Liver (tissue), 9 donors: ENCODE data around the gene KLF6. TPM values are rescaled to one million over a fixed set of nuclear protein-coding genes. Genes with fewer than 3 reads are reported as not detected.
A peak's percentile ranks its signal among the peaks of the same experiment; 100 is the strongest.

Experiments
- DNase-seq: peaks from one replicate; pipeline ENCODE4 v3.0.0-alpha.2; 2017; ENCODE audit warnings: low spot score
- H3K27ac ChIP-seq, 2 donors: one replicate each; pipeline ENCODE4 v1.7.0; 2013; ENCODE audit warnings: inconsistent platforms in 2 of 2, low read length in 2 of 2, control low read depth in 1 of 2, low read depth in 1 of 2, mild to moderate bottlenecking in 1 of 2
- H3K27me3 ChIP-seq, 4 donors: one replicate each; pipeline versions ENCODE4 v1.6.1 to v1.7.0; 2013; ENCODE audit warnings: low read length in 3 of 4, inconsistent platforms in 1 of 4, mild to moderate bottlenecking in 1 of 4, moderate library complexity in 1 of 4; ENCODE audit not compliant: control insufficient read depth in 4 of 4, insufficient read depth in 4 of 4
- H3K36me3 ChIP-seq, 4 donors: one replicate each; pipeline versions ENCODE4 v1.6.1 to v1.7.0; 2013; ENCODE audit warnings: low read length in 3 of 4, mild to moderate bottlenecking in 3 of 4, low read depth in 1 of 4, moderate library complexity in 1 of 4; ENCODE audit not compliant: control insufficient read depth in 4 of 4, insufficient read depth in 3 of 4
- H3K4me1 ChIP-seq, 4 donors: one replicate each; pipeline versions ENCODE4 v1.6.1 to v1.7.0; 2013; ENCODE audit warnings: low read length in 3 of 4, mild to moderate bottlenecking in 3 of 4, moderate library complexity in 1 of 4; ENCODE audit not compliant: control insufficient read depth in 4 of 4, insufficient read depth in 4 of 4
- H3K4me3 ChIP-seq, 3 donors: one replicate each; pipeline versions ENCODE4 v1.6.1 to v1.7.0; 2013; ENCODE audit warnings: low read length in 3 of 3, control low read depth in 1 of 3, low read depth in 1 of 3, mild to moderate bottlenecking in 1 of 3
- H3K9ac ChIP-seq, 2 donors: one replicate each; pipeline ENCODE4 v1.7.0; 2013; ENCODE audit warnings: low read length in 2 of 2, mild to moderate bottlenecking in 2 of 2, moderate library complexity in 2 of 2, control low read depth in 1 of 2, low read depth in 1 of 2
- H3K9me3 ChIP-seq, 4 donors: one replicate each; pipeline versions ENCODE4 v1.6.1 to v1.7.0; 2013; ENCODE audit warnings: low read length in 3 of 4; ENCODE audit not compliant: control insufficient read depth in 4 of 4
- EGR1 ChIP-seq, 2 donors: IDR thresholded peaks; 2 replicates each; pipeline ENCODE4 v1.6.1; 2016 to 2018; ENCODE audit warnings: antibody characterized with exemption in 2 of 2, low read depth in 2 of 2
- FOXA2 ChIP-seq: IDR thresholded peaks from 2 replicates; pipeline ENCODE4 v1.6.1; 2016; ENCODE audit warnings: antibody characterized with exemption
- GABPA ChIP-seq, 2 donors: IDR thresholded peaks in 1 of 2; conservative IDR thresholded peaks in 1 of 2; 2 replicates each; pipeline ENCODE4 v1.6.1; 2016; ENCODE audit warnings: antibody characterized with exemption in 2 of 2, mild to moderate bottlenecking in 1 of 2, moderate library complexity in 1 of 2
- JUND ChIP-seq, 2 donors: IDR thresholded peaks; 2 replicates each; pipeline ENCODE4 v1.6.1; 2016; ENCODE audit warnings: antibody characterized with exemption in 2 of 2
- RAD21 ChIP-seq, 2 donors: IDR thresholded peaks; 2 replicates each; pipeline ENCODE4 v1.6.1; 2016; ENCODE audit warnings: antibody characterized with exemption in 2 of 2, mild to moderate bottlenecking in 2 of 2
- SP1 ChIP-seq: IDR thresholded peaks from 2 replicates; pipeline ENCODE4 v1.6.1; 2018; ENCODE audit warnings: antibody characterized with exemption, mild to moderate bottlenecking
- ZBTB33 ChIP-seq: IDR thresholded peaks from 2 replicates; pipeline ENCODE4 v1.6.1; 2016; ENCODE audit warnings: antibody characterized with exemption
- WGBS: extraction: QIAGEN DNeasy Blood & Tissue Kit; methylation state at CpG from one replicate; pipeline ENCODE4 v1.1.7; 2013; 5-methylcytosine and 5-hydroxymethylcytosine counted together
- polyA plus RNA-seq, 2 donors: library from polyadenylated mRNA; stranded (reverse) in 1 of 2; unstranded in 1 of 2; fragments of 200-250 nt in 1 of 2; fragments of >200 nt in 1 of 2; fragmentation: Nextera tagmentation in 1 of 2; extraction: Ambion mirVana in 1 of 2; gene quantifications; one replicate each; pipeline versions ENCODE4 v1.2.1 to v1.2.3, GENCODE V29; 2013 to 2015
- total RNA-seq, 2 donors: library from RNA; depleted of rRNA; stranded (reverse); fragments of >200 nt; gene quantifications; one replicate each; pipeline ENCODE4 v1.2.3, GENCODE V29; 2014
- TF ChIP-seq, protein P1 (sequence below): IDR thresholded peaks from 2 replicates; pipeline ENCODE4 v1.6.1; 2016; ENCODE audit warnings: antibody characterized with exemption
- TF ChIP-seq, protein P2 (sequence below): IDR thresholded peaks from 2 replicates; pipeline ENCODE4 v1.6.1; 2016; ENCODE audit warnings: antibody characterized with exemption, mild to moderate bottlenecking
- donor health status: healthy.
- donor health status: healthy.
- donor health status: healthy.
- donor health status: healthy.
- donor health status: healthy.

Gene KLF6
- total and polyA plus RNA-seq, 4 donors, result 11.0 to 124 (median 22.2) TPM

- peaks cover 2 to 35% (median 24%) of the 10 kb centered on the region in 4 donors for H3K36me3 ChIP-seq
- peaks cover 0 to 2% (median under 1%) of the 10 kb centered on the region in 4 donors for H3K4me1 ChIP-seq
- no peaks in the 10 kb centered on the region for H3K9me3 ChIP-seq
- no peak overlapping the region for H3K9ac ChIP-seq
- DNase-seq, result no peak
- H3K27me3 ChIP-seq, result no peaks in the 10 kb centered on the region
- H3K27ac ChIP-seq, result no peak overlapping the region
- WGBS, result 96% methylated on average over 17 of the region's 17 CpGs
- peak in 1 of 2 donors; percentile 25 for TF ChIP-seq JUND (IDR thresholded peaks at IDR 0.05)
- TF ChIP-seq, protein P1, sequence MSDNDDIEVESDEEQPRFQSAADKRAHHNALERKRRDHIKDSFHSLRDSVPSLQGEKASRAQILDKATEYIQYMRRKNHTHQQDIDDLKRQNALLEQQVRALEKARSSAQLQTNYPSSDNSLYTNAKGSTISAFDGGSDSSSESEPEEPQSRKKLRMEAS, result no peak
- TF ChIP-seq SP1, result no peak
- H3K4me3 ChIP-seq, result no peak overlapping the region
These were observed 10.8 kb downstream of the KLF6 start for GRCh38 chr10:3774018-3774813.

DNA sequence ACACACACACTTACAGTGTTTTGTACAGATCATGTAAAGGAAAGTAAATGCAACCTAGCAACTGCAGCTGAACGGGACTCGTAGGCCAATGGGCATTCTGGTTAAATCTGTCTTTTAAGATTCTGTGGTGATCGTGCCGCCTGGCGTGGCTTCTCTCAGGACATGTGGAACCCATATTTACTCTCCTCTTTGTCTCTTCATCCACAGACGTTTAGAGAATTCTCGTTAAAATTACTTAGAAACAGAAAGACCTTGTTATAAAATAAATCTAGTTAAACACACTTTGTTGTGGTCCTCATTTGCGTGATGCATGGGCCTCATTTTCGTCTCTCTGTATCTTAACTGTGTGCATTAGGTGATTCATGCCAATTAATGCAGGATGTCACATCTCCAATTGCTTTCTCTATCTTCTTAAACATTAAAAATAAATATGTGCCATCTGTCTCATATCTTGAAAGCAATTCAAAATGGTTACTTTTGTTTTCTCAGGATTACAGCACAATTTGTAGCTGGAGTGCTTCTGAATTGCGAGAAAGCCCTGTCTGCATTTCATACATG is 11.5 kb downstream of the KLF6 start:
- Histone ChIP-seq H3K4me1 (no peaks in the 10 kb centered on the region), H3K9me3 (no peaks in the 10 kb centered on the region), H3K27me3 (no peaks in the 10 kb centered on the region), H3K4me3 (no peak overlapping the region), H3K9ac (no peak overlapping the region), H3K36me3 (peaks cover 2 to 29% (median 17%) of the 10 kb centered on the region in 4 donors), H3K27ac (no peak overlapping the region)
- WGBS, result 85% methylated on average over 10 of the region's 10 CpGs
- DNase-seq, result no peak
- peak in 1 of 2 donors; percentile 3 for TF ChIP-seq RAD21 (IDR thresholded peaks at IDR 0.05)
- TF ChIP-seq ZBTB33, result no peak

DNA sequence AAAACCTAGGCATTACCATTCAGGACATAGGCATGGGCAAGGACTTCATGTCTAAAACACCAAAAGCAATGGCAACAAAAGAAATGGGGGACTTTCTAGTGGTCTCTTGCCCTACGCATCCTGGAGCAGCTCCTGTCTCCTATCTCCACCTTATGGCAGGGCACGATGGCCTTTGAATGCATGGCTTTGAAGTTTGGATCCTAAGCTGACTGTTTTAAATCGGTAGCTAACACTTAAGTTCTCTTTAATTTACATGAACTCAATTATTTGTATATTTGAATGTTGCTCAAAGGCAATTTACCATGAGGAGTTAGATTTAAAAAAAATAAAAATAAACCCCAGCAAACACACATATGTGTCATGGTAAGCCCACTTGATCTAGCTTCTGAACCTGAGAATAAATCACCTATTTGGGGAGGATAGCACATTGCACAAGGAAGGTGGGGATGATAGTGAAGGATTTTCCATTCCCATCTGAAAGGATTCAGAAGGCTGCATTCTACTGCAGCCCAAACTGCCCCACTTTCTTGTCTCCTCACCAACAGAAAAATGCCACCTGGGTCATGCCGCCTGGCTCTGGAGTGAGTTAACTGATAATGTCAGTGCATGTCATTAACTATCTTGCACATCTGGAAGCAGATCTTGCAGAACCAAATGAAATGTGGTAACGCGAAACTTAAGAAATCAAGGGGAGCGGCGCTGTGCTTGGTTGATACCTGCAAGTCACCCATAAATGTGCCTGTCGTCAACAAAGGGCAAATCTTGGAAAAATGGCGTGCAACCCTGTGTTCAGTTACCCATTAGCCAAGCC is 12.4 kb downstream of the KLF6 start:
- H3K4me3 ChIP-seq, result no peak overlapping the region
- TF ChIP-seq EGR1 (IDR thresholded peaks at IDR 0.05; ENCODE audit: low read depth in 2 of 2) (no peak), GABPA (IDR thresholded peaks at IDR 0.05 in 1 of 2, conservative IDR thresholded peaks at IDR 0.05 in 1 of 2) (no peak), ZBTB33 (no peak), FOXA2 (no peak)
- TF ChIP-seq, protein P2, sequence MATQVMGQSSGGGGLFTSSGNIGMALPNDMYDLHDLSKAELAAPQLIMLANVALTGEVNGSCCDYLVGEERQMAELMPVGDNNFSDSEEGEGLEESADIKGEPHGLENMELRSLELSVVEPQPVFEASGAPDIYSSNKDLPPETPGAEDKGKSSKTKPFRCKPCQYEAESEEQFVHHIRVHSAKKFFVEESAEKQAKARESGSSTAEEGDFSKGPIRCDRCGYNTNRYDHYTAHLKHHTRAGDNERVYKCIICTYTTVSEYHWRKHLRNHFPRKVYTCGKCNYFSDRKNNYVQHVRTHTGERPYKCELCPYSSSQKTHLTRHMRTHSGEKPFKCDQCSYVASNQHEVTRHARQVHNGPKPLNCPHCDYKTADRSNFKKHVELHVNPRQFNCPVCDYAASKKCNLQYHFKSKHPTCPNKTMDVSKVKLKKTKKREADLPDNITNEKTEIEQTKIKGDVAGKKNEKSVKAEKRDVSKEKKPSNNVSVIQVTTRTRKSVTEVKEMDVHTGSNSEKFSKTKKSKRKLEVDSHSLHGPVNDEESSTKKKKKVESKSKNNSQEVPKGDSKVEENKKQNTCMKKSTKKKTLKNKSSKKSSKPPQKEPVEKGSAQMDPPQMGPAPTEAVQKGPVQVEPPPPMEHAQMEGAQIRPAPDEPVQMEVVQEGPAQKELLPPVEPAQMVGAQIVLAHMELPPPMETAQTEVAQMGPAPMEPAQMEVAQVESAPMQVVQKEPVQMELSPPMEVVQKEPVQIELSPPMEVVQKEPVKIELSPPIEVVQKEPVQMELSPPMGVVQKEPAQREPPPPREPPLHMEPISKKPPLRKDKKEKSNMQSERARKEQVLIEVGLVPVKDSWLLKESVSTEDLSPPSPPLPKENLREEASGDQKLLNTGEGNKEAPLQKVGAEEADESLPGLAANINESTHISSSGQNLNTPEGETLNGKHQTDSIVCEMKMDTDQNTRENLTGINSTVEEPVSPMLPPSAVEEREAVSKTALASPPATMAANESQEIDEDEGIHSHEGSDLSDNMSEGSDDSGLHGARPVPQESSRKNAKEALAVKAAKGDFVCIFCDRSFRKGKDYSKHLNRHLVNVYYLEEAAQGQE, result no peak
- no peak overlapping the region for H3K27ac ChIP-seq
- H3K9me3 ChIP-seq, result no peaks in the 10 kb centered on the region
- no peaks in the 10 kb centered on the region for H3K27me3 ChIP-seq
- DNase-seq, result no peak
- H3K9ac ChIP-seq, result no peak overlapping the region
- WGBS, result 95% methylated on average over 10 of the region's 10 CpGs
- peaks cover 2 to 19% (median 9%) of the 10 kb centered on the region in 4 donors for H3K36me3 ChIP-seq
- H3K4me1 ChIP-seq, result no peaks in the 10 kb centered on the region
